GM18951 (cell line): Measurements from ENCODE around the gene ARPC4.
A peak's percentile ranks its signal among the peaks of the same experiment; 100 is the strongest.

Experiments used
- POLR2A ChIP-seq: IDR thresholded peaks from 4 replicates; pipeline ENCODE4 v1.6.1; 2011; ENCODE audit warnings: mild to moderate bottlenecking; ENCODE audit not compliant: insufficient read length, insufficient read depth; ENCODE audit errors: extremely low read depth
- in situ Hi-C: fragments of 300-500 bp; cut with MboI; formaldehyde crosslinking; loops from one replicate; pipeline ENCODE4 v1.12.0; 2022; ENCODE audit warnings: low sequenced_read_pairs, mixed read lengths, inconsistent platforms; ENCODE audit not compliant: unreplicated experiment

Gene ARPC4

GRCh38 chr3:9792405-9793160, at the start of gene ARPC4, which contains the start of gene TADA3:
Gene ARPC4 (plus strand): TSS chr3:9793082. CDS start chr3:9793122, 40 bp downstream.
Gene TADA3 (minus strand): TSS chr3:9792473. CDS start chr3:9791466, 1,007 bp downstream.
- in situ Hi-C loops: no loop called here
- TF ChIP-seq POLR2A: peak; percentile 90

DNA sequence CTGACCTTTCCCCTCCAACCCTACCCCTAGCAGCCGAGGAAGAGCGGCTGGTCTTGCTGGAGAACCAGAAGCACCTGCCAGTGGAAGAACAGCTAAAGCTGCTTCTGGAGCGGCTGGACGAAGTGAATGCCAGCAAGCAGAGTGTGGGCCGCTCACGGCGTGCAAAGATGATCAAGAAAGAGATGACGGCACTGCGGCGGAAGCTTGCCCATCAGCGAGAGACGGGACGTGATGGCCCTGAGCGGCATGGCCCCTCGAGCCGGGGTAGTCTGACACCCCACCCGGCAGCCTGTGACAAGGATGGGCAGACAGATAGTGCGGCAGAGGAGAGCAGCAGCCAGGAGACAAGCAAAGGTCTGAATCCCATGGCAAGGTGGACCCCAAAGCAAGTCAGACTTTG, 49.3 kb upstream of the ARPC4 start:
- in situ Hi-C loops: no loop called here
- TF ChIP-seq POLR2A: no peak

DNA sequence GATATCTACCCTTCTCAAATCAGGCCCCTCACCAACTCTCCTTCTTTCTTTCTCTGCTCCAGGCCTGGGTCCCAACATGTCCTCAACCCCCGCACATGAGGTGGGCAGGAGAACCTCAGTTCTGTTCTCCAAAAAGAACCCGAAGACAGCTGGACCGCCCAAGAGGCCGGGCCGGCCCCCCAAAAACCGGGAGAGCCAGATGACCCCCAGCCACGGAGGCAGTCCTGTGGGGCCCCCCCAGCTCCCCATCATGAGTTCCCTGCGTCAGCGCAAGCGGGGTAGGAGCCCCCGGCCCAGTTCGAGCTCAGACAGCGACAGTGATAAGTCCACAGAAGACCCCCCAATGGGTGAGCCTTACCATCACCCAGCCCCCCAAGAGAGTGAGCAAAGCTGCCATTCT, 48.7 kb upstream of the ARPC4 start:
- TF ChIP-seq POLR2A: no peak

GRCh38 chr3:9745521-9745920, 47.4 kb upstream of the ARPC4 start:
- in situ Hi-C loops: no loop called here

More for the DNA sequence above, 48.7 kb upstream of the ARPC4 start:
- in situ Hi-C loops: no loop called here

GRCh38 chr3:9746330-9746729, 46.6 kb upstream of the ARPC4 start:
- TF ChIP-seq POLR2A: no peak

More at GRCh38 chr3:9745521-9745920, 47.4 kb upstream of the ARPC4 start:
- TF ChIP-seq POLR2A: no peak

DNA sequence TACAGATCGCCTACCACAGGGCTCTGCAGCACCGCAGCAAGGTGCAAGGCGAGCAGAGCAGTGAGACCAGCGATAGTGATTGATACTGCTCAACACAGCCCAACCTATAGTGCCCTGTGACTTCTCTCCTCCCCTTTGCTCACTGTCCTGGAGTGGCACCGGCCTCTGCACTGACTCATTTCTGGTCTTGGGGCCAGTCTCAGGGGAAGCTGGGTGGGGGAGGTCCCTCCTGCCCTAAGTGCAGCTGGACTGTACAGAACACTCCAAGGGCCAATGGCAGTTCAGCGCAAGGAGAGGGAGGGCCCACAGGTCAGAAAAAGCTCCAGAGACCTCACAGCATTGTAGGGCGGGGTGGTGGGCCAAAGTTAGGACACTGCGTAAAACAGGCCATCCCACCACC, 45.6 kb upstream of the ARPC4 start:
- TF ChIP-seq POLR2A: no peak
- in situ Hi-C loops: no loop called here

More at GRCh38 chr3:9746330-9746729, 46.6 kb upstream of the ARPC4 start:
- in situ Hi-C loops: no loop called here

- in situ Hi-C loops: no loop called here
- TF ChIP-seq POLR2A: no peak
Measured at GRCh38 chr3:9748031-9748430, 44.9 kb upstream of the ARPC4 start.

DNA sequence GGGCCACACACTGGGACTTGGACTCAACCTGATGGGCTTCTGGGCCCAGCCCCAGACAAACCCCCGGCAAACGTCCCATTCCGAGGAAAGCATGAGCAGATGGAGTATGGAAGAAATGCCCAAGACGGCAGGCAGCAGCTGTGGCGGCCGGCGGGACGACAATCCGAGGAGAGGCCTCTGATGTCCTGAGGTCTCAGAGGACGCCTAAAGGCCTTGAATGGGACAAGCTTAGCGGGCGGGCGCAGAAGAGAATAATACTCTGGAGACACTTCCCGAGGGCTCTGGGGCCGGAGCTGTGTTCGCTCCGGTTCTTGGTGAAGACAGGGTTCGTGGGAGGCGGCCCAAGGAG, 43.6 kb upstream of the ARPC4 start:
- in situ Hi-C loops: no loop called here
- TF ChIP-seq POLR2A: no peak

DNA sequence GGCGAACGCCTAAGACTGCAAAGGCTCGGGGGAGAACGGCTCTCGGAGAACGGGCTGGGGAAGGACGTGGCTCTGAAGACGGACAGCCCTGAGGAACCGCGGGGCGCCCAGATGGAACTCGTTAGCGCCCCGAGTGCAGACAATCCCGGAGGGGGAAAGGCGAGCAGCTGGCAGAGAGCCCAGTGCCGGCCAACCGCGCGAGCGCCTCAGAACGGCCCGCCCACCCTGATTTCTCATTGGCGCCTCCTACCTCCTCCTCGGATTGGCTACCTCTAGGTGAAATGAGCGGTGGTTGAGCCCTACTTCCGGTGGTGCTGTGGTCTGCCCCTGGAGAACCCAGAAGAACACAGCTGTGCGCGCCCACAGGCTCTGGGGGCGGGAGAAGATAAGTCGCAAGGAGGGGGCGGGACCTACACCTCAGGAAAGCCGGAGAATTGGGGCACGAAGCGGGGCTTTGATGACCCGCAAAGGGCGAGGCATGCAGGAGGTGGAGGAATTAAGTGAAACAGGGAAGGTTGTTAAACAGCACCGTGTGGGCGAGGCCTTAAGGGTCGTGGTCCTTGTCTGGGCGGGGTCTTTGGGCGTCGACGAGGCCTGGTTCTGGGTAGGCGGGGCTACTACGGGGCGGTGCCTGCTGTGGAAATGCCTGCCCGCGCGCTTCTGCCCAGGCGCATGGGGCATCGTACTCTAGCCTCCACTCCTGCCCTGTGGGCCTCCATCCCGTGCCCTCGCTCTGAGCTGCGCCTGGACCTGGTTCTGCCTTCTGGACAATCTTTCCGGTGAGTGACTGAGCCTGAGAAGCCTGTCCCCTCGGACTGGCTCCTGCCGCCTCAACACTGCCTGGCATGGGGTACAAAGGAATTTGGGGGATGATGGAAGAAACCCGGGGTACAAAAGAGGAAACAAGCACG, 43.0 kb upstream of the ARPC4 start, which contains the start of gene OGG1:
OGG1 (plus strand) TSS at position 308 of the 911 bp plus-strand sequence; CDS start at position 643, 335 bp downstream.
- in situ Hi-C loops: no loop called here
- peak; percentile 70 for TF ChIP-seq POLR2A

DNA sequence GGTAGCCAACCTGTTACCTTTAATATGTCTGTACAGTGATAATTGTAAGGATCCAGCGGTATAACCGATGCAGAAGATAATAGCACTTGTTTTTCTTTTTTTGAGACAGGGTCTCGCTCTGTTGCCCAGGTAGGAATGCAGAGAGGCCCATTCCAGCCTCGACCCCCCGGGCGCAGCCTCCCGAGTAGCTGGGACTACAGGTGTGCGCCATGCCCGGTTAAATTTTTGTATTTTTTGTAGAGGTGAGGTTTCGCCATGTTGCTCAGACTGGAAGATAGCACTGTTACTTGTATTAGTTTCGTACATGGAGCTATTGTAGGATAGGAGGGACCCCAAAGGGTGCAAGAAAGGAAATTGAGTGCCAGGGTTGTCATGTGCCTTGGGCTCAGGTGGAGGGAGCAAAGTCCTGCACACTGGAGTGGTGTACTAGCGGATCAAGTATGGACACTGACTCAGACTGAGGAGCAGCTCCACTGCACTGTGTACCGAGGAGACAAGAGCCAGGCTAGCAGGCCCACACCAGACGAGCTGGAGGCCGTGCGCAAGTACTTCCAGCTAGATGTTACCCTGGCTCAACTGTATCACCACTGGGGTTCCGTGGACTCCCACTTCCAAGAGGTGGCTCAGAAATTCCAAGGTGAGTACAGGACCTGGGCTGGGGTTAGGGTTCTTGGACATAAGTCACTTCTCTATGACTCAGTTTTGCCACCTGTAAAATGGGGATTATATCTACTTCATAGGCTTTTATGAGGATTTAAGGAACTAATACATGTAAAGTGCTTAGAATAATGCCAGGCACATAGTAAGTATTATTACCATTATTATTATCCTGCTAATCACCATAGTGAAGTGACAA, 42.1 kb upstream of the ARPC4 start:
- no peak for TF ChIP-seq POLR2A
- in situ Hi-C loops: no loop called here

- TF ChIP-seq POLR2A: no peak
- in situ Hi-C loops: no loop called here
Measured at GRCh38 chr3:9754678-9755077, 38.2 kb upstream of the ARPC4 start.

DNA sequence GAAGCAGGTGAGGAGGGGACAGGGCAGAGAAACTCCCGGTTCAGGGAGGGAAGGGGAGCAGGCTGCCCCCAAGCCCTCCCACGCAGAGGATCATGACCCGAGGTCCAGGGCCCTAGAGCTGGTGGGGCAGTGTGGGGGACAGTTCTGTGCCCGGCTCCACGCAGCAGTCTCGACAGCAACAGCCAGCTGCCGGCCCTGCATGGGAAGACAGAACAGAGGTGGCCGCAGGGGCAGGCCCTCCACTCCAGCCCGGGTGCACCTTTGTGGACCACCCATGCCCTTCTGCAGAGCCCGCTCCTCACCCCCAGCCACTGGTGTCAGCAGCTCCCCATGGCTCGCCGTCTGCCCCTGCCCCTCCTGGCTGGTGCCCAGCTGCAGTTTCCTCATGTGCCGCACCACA, 35.5 kb upstream of the ARPC4 start:
- in situ Hi-C loops: no loop called here
- TF ChIP-seq POLR2A: no peak
